Neural cell (in vitro differentiated cells): ENCODE data around the gene AGMAT. TPM values are rescaled to one million over a fixed set of nuclear protein-coding genes. Genes with fewer than 3 reads are reported as not detected.

Experiments
- H2AFZ ChIP-seq: fragments of 200-600, 300-800 bp; sonication (generic), shearing (Covaris generic); 2 replicates; pipeline ENCODE4 v1.6.0; 2014; ENCODE audit warnings: low read depth, mild to moderate bottlenecking, antibody characterized with exemption, low read length, moderate library complexity
- H3F3A ChIP-seq: fragments of 200-600 bp; shearing (Covaris generic); 2 replicates; pipeline ENCODE4 v1.6.1; 2016; ENCODE audit warnings: mild to moderate bottlenecking, moderate library complexity, mixed read lengths, antibody characterized with exemption, low read length; ENCODE audit not compliant: insufficient read depth, poor library complexity, severe bottlenecking
- H3K27ac ChIP-seq: fragments of 200-600, 300-800 bp; sonication (generic), shearing (Covaris generic); 2 replicates; pipeline ENCODE4 v1.5.1; 2014; ENCODE audit warnings: mild to moderate bottlenecking, low read length, moderate library complexity
- H3K27me3 ChIP-seq: fragments of 300-800, 200-600 bp; sonication (generic), shearing (Covaris generic); 2 replicates; pipeline ENCODE4 v1.6.0; 2014; ENCODE audit warnings: mild to moderate bottlenecking, low read depth, low read length, moderate library complexity; ENCODE audit not compliant: insufficient read depth
- H3K36me3 ChIP-seq: fragments of 300-800, 200-600 bp; sonication (generic), shearing (Covaris generic); 2 replicates; pipeline ENCODE4 v1.5.1; 2014; ENCODE audit warnings: mild to moderate bottlenecking, antibody characterized with exemption, low read length, moderate library complexity; ENCODE audit not compliant: insufficient read depth
- H3K4me2 ChIP-seq: fragments of 300-800, 200-600 bp; sonication (generic), shearing (Covaris generic); 2 replicates; pipeline ENCODE4 v1.6.0; 2014; ENCODE audit warnings: mild to moderate bottlenecking, low read length
- H3K4me3 ChIP-seq: fragments of 300-800, 200-600 bp; sonication (generic), shearing (Covaris generic); 2 replicates; pipeline ENCODE4 v1.5.1; 2014; ENCODE audit warnings: mild to moderate bottlenecking, low read length, moderate library complexity
- H3K79me2 ChIP-seq: fragments of 200-600 bp; shearing (Covaris generic); replicated peaks from 2 replicates; pipeline ENCODE4 v1.6.0; 2014; ENCODE audit warnings: mild to moderate bottlenecking, low read length, moderate library complexity; ENCODE audit not compliant: insufficient read depth
- H3K9ac ChIP-seq: fragments of 300-800, 200-600 bp; sonication (generic), shearing (Covaris generic); 2 replicates; pipeline ENCODE4 v1.6.1; 2016; ENCODE audit warnings: mild to moderate bottlenecking, low read length, mixed read lengths
- H3K9me2 ChIP-seq: fragments of 200-600 bp; shearing (Covaris generic); 2 replicates; pipeline ENCODE4 v1.6.1; 2016; ENCODE audit warnings: mild to moderate bottlenecking, low read length, mixed read lengths; ENCODE audit not compliant: insufficient read depth
- H3K9me3 ChIP-seq: fragments of 200-600, 300-800 bp; sonication (generic), shearing (Covaris generic); 2 replicates; pipeline ENCODE4 v1.6.1; 2016; ENCODE audit warnings: mild to moderate bottlenecking, mixed run types, low read length, moderate library complexity, mixed read lengths
- H4K20me1 ChIP-seq: fragments of 200-600 bp; shearing (Covaris generic); 2 replicates; pipeline ENCODE4 v1.6.1; 2016; ENCODE audit warnings: mild to moderate bottlenecking, mixed run types; ENCODE audit not compliant: insufficient read depth
- EP300 ChIP-seq: fragments of 450-650 bp; conservative IDR thresholded peaks from 2 replicates; pipeline ENCODE4 v1.6.1; 2014; ENCODE audit warnings: antibody characterized with exemption, mild to moderate bottlenecking, moderate library complexity; ENCODE audit not compliant: poor library complexity, severe bottlenecking
- EZH2 ChIP-seq: fragments of 200-600, 300-800 bp; shearing (Covaris generic), sonication (generic); IDR thresholded peaks from 2 replicates; pipeline ENCODE4 v1.6.1; 2014; ENCODE audit warnings: antibody characterized with exemption, low read length, borderline replicate concordance, mild to moderate bottlenecking; ENCODE audit not compliant: insufficient read depth, poor library complexity, severe bottlenecking
- MXI1 ChIP-seq: fragments of 450-650 bp; conservative IDR thresholded peaks from 2 replicates; pipeline ENCODE4 v1.6.1; 2014; ENCODE audit warnings: antibody characterized with exemption, mild to moderate bottlenecking; ENCODE audit not compliant: poor library complexity, severe bottlenecking
- POLR2AphosphoS5 ChIP-seq: IDR thresholded peaks from 2 replicates; pipeline ENCODE4 v1.6.1; 2012
- RAD21 ChIP-seq: fragments of 450-650 bp; conservative IDR thresholded peaks from 2 replicates; pipeline ENCODE4 v1.6.1; 2014; ENCODE audit warnings: antibody characterized with exemption, mild to moderate bottlenecking, moderate library complexity
- SMC3 ChIP-seq: fragments of 450-650 bp; conservative IDR thresholded peaks from 2 replicates; pipeline ENCODE4 v1.6.1; 2014; ENCODE audit warnings: antibody characterized with exemption, mild to moderate bottlenecking, moderate library complexity; ENCODE audit not compliant: poor library complexity
- TAF1 ChIP-seq: IDR thresholded peaks from 2 replicates; pipeline ENCODE4 v1.6.1; 2012; ENCODE audit warnings: low read depth
- polyA plus RNA-seq: library from polyadenylated mRNA; depleted of rRNA; stranded (reverse); fragments of >200 nt; gene quantifications from 2 replicates; pipeline ENCODE4 v1.2.3, GENCODE V29; 2014
- TF ChIP-seq, protein P1 (sequence below): IDR thresholded peaks from 2 replicates; pipeline ENCODE4 v1.6.1; 2012; ENCODE audit warnings: borderline replicate concordance
- TF ChIP-seq, protein P2 (sequence below): fragments of 450-650 bp; IDR thresholded peaks from 2 replicates; pipeline ENCODE4 v1.5.1; 2014; ENCODE audit warnings: antibody characterized with exemption, mild to moderate bottlenecking, moderate library complexity; ENCODE audit not compliant: poor library complexity, severe bottlenecking

AGMAT gene
- polyA plus RNA-seq, 1 donor from 2014 or later, result not detected

DNA sequence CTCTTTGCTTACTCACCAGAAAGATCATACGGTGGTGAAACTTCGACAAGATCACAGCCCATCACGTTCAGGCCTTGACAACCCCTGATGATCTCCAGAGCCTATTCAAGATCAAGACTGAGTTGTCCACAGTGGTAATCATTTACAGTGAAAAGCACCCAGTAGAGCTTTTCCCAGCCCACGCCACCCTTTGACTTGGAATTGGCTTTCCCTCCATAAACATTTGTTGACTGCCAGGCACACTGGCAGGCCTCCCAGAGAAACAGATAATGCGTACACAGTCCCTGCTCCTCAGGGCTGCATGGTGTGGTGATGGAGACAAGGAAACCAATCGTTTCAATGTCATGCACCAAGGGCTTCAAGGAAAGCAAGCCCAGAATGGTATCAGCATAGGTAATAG is 10.1 kb downstream of the AGMAT start:
- no peak overlapping the region for H3K27ac ChIP-seq

DNA sequence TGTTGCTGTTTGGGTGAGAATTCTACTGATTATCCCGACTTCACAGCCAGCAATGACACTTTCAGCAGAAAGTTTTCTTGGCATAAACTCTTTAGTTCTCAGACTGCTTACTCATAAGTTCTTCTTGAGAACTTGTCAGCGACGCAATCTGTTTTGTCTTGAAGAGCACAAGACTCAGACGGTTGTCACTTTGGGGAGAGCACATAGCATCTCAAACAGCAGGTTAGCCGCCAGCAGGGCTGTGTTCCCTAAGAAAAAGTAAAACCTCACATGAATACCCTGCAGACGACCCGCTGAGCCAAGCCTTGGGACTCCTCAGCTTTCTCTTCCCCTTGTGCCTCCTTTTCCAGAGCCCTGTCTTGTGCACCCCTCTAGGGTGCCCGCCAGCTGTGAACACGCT is 11.4 kb downstream of the AGMAT start:
- Histone ChIP-seq H3F3A (no peaks in the 10 kb centered on the region), H3K4me3 (no peak overlapping the region), H4K20me1 (no peaks in the 10 kb centered on the region), H3K27me3 (no peaks in the 10 kb centered on the region), H3K9ac (no peak overlapping the region), H3K4me2 (no peak overlapping the region), H3K36me3 (peaks cover 5% of the 10 kb centered on the region), H2AFZ (no peak overlapping the region), H3K27ac (no peak overlapping the region), H3K9me2 (no peaks in the 10 kb centered on the region), H3K9me3 (no peaks in the 10 kb centered on the region), H3K79me2 (no peaks in the 10 kb centered on the region)
- TF ChIP-seq, protein P1, sequence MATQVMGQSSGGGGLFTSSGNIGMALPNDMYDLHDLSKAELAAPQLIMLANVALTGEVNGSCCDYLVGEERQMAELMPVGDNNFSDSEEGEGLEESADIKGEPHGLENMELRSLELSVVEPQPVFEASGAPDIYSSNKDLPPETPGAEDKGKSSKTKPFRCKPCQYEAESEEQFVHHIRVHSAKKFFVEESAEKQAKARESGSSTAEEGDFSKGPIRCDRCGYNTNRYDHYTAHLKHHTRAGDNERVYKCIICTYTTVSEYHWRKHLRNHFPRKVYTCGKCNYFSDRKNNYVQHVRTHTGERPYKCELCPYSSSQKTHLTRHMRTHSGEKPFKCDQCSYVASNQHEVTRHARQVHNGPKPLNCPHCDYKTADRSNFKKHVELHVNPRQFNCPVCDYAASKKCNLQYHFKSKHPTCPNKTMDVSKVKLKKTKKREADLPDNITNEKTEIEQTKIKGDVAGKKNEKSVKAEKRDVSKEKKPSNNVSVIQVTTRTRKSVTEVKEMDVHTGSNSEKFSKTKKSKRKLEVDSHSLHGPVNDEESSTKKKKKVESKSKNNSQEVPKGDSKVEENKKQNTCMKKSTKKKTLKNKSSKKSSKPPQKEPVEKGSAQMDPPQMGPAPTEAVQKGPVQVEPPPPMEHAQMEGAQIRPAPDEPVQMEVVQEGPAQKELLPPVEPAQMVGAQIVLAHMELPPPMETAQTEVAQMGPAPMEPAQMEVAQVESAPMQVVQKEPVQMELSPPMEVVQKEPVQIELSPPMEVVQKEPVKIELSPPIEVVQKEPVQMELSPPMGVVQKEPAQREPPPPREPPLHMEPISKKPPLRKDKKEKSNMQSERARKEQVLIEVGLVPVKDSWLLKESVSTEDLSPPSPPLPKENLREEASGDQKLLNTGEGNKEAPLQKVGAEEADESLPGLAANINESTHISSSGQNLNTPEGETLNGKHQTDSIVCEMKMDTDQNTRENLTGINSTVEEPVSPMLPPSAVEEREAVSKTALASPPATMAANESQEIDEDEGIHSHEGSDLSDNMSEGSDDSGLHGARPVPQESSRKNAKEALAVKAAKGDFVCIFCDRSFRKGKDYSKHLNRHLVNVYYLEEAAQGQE, result no peak
- TF ChIP-seq RAD21 (no peak), EZH2 (no peak), TAF1 (no peak), MXI1 (no peak), POLR2AphosphoS5 (no peak), EP300 (no peak)

More for the DNA sequence above, 10.1 kb downstream of the AGMAT start:
- no peak overlapping the region for H3K4me2 ChIP-seq
- no peaks in the 10 kb centered on the region for H4K20me1 ChIP-seq
- H3F3A ChIP-seq, result no peaks in the 10 kb centered on the region
- H3K79me2 ChIP-seq, result no peaks in the 10 kb centered on the region
- H3K9ac ChIP-seq, result no peak overlapping the region
- no peaks in the 10 kb centered on the region for H3K9me3 ChIP-seq
- TF ChIP-seq SMC3, result no peak
- TF ChIP-seq POLR2AphosphoS5, result no peak
- no peak for TF ChIP-seq RAD21
- no peak for TF ChIP-seq TAF1
- no peak for TF ChIP-seq EZH2
- TF ChIP-seq, protein P2, sequence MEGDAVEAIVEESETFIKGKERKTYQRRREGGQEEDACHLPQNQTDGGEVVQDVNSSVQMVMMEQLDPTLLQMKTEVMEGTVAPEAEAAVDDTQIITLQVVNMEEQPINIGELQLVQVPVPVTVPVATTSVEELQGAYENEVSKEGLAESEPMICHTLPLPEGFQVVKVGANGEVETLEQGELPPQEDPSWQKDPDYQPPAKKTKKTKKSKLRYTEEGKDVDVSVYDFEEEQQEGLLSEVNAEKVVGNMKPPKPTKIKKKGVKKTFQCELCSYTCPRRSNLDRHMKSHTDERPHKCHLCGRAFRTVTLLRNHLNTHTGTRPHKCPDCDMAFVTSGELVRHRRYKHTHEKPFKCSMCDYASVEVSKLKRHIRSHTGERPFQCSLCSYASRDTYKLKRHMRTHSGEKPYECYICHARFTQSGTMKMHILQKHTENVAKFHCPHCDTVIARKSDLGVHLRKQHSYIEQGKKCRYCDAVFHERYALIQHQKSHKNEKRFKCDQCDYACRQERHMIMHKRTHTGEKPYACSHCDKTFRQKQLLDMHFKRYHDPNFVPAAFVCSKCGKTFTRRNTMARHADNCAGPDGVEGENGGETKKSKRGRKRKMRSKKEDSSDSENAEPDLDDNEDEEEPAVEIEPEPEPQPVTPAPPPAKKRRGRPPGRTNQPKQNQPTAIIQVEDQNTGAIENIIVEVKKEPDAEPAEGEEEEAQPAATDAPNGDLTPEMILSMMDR, result no peak
- TF ChIP-seq MXI1, result no peak
- TF ChIP-seq, protein P1, result no peak
- TF ChIP-seq EP300, result no peak
- H3K9me2 ChIP-seq, result no peaks in the 10 kb centered on the region
- H3K4me3 ChIP-seq, result no peak overlapping the region
- H3K36me3 ChIP-seq, result peaks cover 5% of the 10 kb centered on the region
- H3K27me3 ChIP-seq, result no peaks in the 10 kb centered on the region
- no peak overlapping the region for H2AFZ ChIP-seq
